Skin of body (tissue), 2 donors: Measurements from ENCODE around the gene KANK3. TPM values are rescaled to one million over a fixed set of nuclear protein-coding genes. Genes with fewer than 3 reads are reported as not detected.
A peak's percentile ranks its signal among the peaks of the same experiment; 100 is the strongest.
"Not testable (repeated sequence)": the region's sequence is repeated elsewhere in the genome, so short reads cannot be mapped to it uniquely, and the experiment has no call there.

Experiments
- DNase-seq: peaks from one replicate; lab custom pipeline; 2025; lab: John Stamatoyannopoulos, UW
- total RNA-seq: library from RNA; depleted of rRNA; stranded (reverse); fragments of >200 nt; gene quantifications from one replicate; pipeline ENCODE4 v1.2.3, GENCODE V29; 2014

Gene KANK3
- total RNA-seq, 1 donor from 2014 or later = 4.8 TPM

- DNase-seq = no peak
Measured at GRCh38 chr19:8320564-8321066, 22.4 kb downstream of the KANK3 start.

GRCh38 chr19:8319807-8320520, 23.1 kb downstream of the KANK3 start:
- DNase-seq = no peak

GRCh38 chr19:8318835-8319234, 24.2 kb downstream of the KANK3 start:
- DNase-seq = not testable (repeated sequence)

- no peak for DNase-seq
Measured at GRCh38 chr19:8316351-8317125, 26.5 kb downstream of the KANK3 start.

- not testable (repeated sequence) for DNase-seq
Measured at GRCh38 chr19:8314981-8315640, 28.0 kb downstream of the KANK3 start.

GRCh38 chr19:8311461-8312260, 31.4 kb downstream of the KANK3 start:
- no peak for DNase-seq

- DNase-seq = no peak
Measured at GRCh38 chr19:8310342-8311055, 32.6 kb downstream of the KANK3 start.

GRCh38 chr19:8308891-8309291, 34.2 kb downstream of the KANK3 start:
- no peak for DNase-seq

- peak; percentile 78 for DNase-seq
Measured at GRCh38 chr19:8307965-8308866, 34.8 kb downstream of the KANK3 start, which contains the start of gene CD320. TSS of gene CD320 (minus strand) at chr19:8308358. CDS start at chr19:8308290, 68 bp downstream.

GRCh38 chr19:8307400-8307964, 35.6 kb downstream of the KANK3 start:
- no peak for DNase-seq

- DNase-seq = no peak
Measured at GRCh38 chr19:8306235-8307054, 36.6 kb downstream of the KANK3 start.

- DNase-seq = no peak
Measured at GRCh38 chr19:8305798-8306197, 37.3 kb downstream of the KANK3 start.

- DNase-seq = no peak
Measured at GRCh38 chr19:8304841-8305621, 38.0 kb downstream of the KANK3 start.

GRCh38 chr19:8302734-8303133, 40.3 kb downstream of the KANK3 start:
- DNase-seq = no peak

- DNase-seq = no peak
Measured at GRCh38 chr19:8302357-8302691, 40.7 kb downstream of the KANK3 start.

- not testable (repeated sequence) for DNase-seq
Measured at GRCh38 chr19:8291337-8291736, 51.7 kb downstream of the KANK3 start.

GRCh38 chr19:8276508-8276907, 66.6 kb downstream of the KANK3 start:
- DNase-seq = not testable (repeated sequence)
